HG03066 (cell line): ENCODE measurements around the gene SEPHS2.
"Not testable (repeated sequence)": the region's sequence is repeated elsewhere in the genome, so short reads cannot be mapped to it uniquely, and the experiment has no call there.

Experiments used
- ATAC-seq: cut with Tn5 transposase; IDR thresholded peaks from one replicate; pipeline ENCODE4 v1.9.1; 2021; ENCODE audit warnings: low read depth; ENCODE audit not compliant: unreplicated experiment

The SEPHS2 gene

DNA sequence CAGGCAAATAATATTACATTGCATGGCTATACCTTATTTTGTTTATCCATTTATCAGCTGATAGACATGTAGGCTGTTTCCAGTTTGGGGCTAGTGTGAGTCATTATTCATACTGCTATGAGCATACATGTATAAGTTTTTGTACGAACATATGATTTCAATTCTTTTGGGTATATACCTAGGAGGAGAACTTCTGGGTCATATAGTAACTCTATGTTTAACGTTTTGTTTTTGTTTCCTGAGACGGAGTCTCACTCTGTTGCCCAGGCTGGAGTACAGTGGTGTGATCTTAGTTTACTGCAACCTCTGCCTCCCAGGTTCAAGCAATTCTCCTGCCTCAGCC, 24.5 kb upstream of the SEPHS2 start:
- no peak for ATAC-seq

DNA sequence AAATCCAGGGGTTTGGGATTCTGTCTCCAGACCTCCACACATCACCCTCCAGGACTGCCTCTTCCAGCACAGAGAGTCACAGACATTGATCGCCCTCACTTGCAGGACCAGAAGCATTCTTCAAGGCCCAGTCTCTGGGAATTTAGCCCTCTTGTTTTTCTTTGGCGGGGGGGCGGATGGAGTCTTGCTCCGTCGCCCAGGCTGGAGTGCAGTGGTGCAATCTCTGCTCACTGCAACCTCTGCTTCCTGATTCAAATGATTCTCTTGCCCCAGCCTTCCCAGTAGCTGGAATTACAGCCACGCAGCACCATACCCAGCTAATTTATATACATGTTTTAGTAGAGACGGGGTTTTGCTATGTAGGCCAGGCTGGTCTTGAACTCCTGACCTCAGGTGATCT, 18.4 kb upstream of the SEPHS2 start:
- ATAC-seq, result no peak

DNA sequence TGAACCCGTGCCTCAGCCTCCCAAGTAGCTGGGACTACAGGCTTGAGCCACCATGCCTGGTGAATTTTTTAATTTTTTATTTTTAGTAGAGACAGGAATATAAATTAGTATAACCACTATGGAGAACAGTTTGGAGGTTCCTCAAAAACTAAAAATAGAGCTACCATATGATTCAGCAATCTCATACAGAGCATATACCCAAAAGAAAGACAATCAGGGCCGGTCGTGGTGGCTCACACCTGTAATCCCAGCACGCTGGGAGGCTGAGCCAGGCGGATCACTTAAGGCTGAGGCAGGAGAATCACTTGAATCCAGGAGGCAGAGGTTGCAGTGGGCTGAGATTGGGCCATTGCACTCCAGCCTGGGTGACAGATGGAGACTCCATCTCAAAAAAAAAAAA, 15.8 kb upstream of the SEPHS2 start:
- ATAC-seq, result not testable (repeated sequence)

DNA sequence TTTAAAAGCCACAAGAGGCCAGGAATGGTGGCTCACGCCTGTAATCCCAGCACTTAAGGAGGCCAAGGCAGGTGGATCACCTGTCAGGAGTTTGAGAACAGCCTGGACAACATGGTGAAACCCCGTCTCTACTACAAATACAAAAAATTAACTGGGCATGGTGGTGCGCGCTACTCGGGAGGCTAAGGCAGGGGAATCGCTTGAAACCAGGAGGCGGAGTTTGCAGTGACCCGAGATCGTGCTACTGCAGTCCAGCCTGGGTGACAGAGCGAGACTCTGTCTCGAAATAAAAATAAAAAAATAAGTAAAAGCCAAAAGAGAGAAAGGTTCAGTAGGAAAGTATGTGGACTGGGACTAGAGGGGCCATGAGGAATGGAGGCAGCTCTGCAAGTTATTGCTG, 13.8 kb upstream of the SEPHS2 start:
- ATAC-seq, result no peak

DNA sequence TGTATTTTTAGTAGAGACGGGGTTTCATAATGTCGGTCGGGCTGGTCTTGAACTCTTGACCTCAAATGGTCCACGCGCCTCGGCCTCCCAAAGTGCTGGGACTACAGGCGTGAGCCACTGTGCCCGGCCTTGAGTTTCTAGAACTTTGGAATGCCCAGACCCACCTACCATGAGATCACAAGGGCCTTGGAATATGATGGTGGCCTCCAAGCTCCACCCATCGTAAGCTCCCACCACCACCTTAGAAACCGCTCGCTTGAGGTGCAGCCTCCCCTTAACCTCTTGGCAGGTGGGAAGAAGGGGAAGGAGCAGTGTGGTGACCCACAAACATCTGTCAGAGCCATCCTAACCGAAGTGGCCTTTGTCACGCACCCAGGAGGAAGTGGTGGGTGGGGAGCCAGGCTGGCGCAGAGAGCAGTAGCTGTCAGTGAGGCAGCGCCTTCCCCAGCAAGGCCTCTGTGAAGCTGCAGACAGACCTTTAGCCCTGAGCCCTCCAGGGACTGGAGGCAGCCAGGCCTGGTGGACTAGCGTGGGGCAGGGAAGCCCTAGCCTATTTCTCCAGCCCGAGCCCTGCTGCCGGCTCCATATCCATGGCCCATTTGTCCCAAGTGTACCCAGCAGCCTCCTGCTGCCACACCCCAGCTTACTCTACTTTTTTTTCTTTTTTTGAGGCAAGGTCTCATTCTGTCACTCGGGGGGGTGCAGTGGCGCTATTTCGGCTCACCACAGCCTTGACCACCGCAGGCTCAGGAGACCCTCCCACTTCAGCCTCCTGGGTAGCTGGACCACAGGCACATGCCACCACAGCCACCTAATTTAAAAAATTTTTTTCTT, 13.1 kb upstream of the SEPHS2 start:
- peak; percentile 89 for ATAC-seq

DNA sequence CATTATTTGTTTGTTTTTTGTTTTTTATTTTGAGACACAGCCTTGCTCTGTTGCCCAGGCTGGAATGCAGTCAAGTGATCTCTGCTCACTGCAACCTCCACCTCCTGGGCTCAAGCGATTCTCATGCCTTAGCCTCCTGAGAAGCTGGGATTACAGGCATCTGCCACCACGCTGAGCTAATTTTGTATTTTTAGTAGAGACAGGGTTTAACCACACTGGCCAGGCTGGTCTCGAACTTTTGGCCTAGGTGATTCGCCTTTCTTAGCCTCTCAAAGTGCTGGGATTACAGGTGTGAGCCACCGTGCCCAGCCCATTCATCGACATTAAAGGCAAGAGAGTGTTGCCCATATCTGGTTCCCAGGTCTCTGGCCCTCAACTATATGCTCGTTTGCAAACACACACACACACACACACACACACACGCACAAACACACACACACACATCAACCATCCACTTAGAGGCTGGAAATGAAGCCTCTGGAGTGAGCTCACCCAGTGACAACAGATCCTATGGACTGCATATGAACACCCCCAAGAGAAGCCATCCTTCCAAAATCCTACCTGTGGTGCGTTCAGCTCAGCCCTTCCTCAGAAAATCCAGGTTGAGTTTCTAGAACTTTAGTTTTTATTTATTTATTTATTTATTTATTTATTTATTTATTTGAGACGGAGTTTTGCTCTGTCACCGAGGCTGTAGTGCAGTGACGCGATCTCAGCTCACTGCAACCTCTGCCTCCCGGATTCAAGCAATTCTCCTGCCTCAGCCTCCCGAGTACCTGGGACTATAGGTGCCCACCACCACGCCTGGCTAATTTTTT, 12.3 kb upstream of the SEPHS2 start:
- ATAC-seq, result no peak

DNA sequence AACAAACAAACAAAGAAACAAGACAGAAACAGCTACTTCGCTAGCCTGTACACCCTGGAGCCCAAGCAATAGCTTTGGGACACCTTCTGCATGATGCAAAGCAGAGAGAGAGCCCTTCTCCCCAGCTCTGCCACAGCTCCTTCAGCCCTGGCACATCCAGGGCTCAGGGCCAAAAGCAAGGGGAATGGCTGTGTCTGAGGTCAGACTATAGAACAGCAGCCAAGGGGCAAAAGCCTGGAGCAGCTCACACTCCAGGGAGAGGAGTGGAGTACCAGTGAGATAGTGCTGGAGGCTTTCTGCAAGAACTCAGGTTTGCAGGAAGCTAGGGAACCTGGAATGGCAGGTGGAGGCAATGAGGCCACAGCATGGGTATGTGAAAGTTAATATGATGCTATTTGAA, 11.6 kb upstream of the SEPHS2 start:
- no peak for ATAC-seq

DNA sequence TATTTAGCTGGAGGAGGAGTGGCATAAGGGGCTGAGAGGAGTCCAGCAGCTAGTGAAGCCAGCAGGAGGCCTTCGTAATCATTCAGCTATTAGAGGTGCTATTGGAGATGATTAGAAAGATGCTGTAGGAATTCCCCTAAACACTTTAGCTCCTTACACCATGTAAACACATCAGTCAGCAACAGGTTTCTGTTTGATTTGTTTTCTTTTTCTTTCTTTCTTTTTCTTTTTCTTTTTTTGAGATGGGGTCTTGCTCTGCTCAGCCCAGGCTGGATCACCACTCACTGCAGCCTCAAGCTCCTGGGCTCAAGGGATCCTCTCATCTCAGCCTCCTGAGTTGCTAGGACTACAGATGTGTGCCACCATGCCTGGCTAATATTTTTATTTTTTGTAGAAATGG, 10.6 kb upstream of the SEPHS2 start:
- no peak for ATAC-seq

DNA sequence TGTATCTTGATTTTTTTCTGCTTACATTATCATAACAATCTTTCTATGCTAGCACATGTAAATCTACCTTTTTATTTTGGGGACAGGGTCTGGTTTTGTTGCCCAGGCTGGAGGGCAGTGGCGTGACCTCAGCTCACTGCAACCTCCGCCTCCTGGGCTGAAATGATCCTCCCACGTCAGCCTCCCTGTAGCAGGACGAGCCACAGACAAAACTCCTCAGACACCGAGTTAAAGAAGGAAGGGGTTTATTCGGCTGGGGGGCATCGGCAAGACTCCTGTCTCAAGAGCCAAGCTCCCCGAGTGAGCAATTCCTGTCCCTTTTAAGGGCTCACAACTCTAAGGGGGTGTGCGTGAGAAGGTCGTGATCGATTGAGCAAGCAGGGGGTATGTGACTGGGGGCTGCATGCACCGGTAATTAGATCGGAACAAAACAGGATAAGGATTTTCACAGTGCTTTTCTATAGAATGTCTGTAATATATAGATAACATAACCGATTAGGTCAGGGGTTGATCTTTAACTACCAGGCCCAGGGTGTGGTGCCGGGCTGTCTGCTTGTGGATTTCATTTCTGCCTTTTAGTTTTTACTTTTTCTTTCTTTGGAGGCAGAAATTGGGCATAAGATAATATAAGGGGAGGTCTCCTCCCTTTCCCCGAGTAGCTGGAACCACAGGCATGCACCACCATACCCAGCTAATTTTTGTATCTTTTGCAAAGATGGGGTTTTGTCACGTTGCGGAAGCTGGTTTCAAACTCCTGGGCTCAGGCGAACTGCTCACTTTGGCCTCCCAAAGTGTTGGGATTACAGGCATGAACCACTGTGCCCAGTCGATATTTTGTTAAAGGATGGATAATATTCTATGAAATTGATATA, 7.3 kb upstream of the SEPHS2 start:
- not testable (repeated sequence) for ATAC-seq

DNA sequence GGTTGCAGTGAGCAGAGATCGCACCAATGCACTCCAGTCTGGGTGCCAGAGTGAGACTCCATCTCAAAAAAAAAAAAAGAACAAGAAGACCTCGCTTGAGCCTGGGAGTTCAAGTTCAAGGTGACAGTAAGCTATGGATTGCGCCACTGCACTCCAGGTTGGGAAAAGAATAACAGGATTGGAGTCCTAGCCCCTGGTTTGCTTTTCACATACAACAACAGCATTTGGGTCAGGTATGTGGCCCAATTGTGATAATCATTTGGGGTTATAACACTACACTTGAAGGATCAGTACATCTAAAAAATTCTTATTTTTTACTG, 3.4 kb upstream of the SEPHS2 start:
- ATAC-seq, result no peak

DNA sequence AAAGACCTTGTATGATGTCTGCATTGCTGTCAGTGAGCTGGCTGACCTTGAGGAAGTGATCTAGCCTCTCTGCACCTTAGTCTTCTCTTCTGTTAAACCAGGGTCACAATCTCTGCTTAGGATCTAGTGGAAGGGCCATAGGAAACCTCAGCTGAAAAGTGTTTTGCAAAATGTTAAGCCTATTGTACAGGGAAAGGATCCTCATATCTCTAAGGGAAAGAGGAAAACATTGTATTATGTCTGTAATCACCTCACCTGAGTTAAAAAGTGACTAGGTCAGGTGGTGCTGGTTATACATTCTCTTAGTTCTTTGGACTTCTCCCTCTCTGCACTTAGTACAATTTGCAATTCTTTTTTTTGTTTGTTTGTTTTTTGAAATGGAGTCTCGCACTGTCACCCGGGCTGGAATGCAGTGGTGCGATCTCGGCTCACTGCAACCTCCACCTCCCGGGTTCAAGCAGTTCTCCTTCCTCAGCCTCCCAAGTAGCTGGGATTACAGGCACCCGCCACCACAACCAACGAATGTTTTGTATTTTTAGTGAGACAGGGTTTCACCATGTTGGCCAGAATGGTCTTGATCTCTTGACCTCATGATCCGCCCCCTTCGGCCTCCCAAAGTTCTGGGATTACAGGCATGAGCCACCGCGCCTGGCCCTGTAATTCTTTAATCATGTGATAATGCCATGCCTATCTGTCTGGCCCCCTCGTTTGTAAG, 2.0 kb upstream of the SEPHS2 start:
- ATAC-seq, result no peak

DNA sequence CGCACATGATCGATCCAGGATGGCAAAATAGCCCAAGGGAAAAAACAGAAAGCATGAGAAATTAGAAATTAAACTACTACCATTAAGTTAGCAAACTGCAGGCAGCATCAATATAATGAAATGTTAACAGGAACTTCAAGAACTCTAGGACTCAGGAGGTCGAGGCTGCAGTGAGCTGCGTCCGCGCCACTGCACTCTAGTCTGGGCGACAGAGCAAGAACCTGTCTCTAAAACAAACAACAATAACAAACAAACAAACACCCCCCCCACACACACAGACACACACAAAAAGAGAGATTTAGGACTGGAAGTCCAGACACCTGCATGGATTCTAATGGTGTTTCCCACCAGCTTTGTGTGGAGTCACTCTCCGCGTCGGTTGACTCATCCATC, 525 bp upstream of the SEPHS2 start:
- no peak for ATAC-seq

DNA sequence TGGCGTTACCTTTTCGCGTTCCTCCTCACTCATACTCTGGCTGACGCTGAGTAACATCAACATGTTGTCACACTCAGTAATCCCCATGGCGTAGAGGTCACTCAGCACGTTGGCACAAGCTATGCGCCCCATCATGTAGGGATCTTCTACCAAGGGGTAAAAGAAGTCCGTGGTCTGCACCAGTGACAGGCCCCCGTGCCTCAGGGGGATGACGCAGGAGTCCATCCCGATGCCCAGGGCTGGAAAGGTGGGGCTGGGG, 596 bp downstream of the SEPHS2 start:
- no peak for ATAC-seq

DNA sequence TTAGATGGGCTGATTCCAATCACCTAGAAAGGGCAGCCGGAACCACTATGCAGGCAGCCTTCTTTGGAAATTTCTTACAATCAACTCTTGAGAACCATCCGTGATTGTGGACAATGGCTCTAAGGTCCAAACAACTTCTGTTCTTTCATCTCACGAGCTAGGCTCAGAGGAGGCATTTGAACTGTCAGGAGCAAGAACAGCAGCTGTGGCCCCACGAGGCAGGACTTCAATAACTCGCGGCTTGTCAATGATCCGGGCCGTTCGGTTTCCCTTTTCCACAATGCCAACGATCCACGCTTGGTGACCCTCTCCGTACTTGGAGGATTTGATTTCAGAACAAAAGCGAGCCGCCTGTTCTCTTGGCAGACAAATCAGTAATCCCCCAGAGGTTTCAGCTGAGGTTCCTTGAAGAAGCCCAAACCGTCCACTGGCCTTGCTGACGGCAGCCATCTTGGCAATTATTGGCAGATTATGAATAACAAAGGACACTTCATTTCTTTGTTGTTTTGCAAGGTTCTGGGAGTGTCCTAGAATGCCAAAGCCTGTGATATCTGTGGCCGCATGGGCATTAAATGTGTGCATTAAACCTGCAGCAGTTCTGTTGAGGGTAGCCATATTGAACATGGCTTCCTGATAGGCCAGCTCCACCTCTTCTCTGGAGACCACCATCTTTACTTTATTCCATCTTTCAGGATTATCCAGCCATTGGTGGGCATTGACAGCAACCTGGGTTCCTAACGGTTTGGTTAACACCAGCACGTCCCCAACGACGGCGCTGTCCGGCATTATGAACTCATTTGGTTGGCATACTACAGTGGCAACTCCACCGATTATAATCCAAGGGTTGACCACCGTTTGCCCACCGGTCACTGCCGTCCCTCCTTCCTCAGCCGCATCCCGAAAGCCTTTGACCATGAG, 1.2 kb downstream of the SEPHS2 start:
- ATAC-seq, result no peak

DNA sequence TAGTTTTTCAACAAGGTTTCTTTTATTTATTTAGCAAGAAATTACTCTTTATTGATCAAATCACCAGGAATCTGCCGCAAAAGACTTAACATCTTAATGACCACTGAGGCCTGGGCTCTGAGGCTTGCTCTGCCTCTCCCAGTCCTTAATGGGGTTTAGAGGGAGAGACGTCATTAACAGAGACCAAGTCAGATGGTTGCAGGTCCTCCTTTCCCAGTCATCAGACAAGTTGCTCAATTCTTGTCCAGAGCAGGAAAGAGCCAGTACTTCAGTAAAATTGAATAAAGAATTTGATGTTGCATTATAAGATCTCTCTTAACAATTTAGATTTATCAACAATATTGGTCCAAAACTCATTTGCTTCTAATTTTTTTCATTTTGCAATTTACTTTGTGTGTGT, 2.0 kb downstream of the SEPHS2 start:
- ATAC-seq, result no peak

DNA sequence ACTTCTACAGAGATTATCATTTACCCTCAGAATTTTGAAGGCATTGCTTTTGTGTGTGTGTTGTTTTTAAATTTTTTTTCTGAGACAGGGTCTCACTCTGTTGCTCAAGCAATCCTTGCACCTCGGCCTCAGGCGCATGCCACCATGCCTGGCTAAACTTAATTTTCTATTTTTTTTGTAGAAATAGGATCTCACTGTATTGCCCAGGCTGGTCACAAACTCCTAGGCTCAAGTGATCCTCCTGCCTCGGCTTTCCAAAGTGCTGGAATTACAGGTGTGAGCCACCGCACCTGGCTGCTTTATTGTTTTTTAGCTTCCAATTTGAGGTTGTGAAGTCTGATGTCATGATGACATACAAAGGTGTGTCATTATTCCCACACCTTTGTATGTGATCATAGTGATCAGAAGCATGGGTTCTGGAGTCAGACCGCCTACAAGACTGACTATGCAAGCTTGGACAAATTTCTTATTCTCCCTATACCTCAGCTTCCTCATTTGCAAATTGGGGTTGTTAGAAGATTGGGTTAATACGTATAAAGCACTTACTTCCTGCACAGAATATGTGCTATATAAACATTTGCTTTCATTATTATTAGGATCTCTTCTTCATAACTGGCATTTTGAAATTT, 5.8 kb downstream of the SEPHS2 start:
- ATAC-seq, result no peak

DNA sequence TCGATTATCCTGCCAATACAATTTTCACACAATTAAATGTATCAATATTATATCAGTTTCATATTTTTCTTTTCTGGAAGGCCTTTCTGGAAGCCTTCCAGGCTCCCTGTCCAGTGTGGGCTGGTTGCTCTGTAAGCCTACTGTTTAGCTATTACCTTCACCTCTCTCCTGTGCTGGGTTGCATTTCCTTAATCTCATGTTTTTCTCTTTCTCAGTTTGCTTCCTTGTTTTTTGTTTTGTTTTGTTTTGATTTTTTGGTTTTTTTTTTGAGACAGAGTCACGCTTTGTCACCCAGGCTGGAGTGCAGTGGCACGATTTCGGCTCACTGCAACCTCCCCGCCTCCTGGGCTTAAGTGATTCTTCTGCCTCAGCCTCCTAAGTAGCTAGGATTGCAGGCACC, 6.8 kb downstream of the SEPHS2 start:
- no peak for ATAC-seq

DNA sequence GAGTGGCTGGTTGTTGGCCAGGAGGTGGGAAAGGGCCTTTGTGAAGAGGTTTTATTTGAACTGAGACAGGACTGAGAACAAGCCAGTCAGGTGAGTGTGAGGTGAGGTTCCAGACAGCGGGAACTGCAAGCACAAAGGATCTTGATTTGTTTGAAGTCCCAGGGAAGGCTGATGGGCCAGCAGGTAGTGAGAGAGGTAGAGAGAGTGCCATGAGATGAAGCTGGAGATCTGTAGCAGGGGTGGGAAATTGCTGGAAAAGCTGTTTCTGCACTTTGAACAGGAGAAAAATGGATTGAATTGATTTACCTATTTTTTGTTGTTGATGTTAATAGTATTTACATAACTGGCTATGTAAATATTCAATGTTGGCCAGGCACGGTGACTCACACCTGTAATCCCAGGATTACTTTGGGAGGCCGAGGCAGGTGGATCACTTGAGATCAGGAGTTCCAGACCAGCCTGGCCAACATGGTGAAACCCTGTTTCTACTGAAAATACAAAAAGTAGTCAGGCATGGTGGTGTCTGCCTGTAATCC, 8.1 kb downstream of the SEPHS2 start:
- no peak for ATAC-seq

DNA sequence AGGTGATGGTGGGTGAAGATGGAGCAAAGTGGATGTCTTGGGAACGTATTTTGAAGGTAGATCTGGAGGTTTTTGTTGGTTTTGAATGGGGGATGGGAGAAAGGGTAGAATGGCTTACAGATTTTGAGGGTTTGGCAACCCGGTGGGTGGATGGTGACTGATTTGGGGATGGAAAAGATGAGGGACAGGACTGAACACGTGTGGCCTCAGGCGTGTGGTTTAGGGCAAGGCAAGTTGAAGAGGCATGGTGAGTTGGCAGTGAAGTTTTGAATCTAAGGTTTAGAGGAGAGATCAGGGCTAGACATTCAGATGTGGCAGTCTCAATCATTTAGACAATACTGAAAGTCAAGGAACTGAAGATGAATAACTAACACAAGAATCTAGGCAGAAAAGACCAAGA, 10.8 kb downstream of the SEPHS2 start:
- no peak for ATAC-seq
